ENCODE results near the gene PKD1L1.
"Not testable (repeated sequence)": the region's sequence is repeated elsewhere in the genome, so short reads cannot be mapped to it uniquely, and the experiment has no call there.

Gene PKD1L1

GRCh38 chr7:47778153-47778661 lies 170.1 kb downstream of the PKD1L1 start:
- DNase-seq (ENCODE audit: low read depth, low spot score) = no peak
- H3K27ac ChIP-seq = peak overlapping the region; percentile 40

DNA sequence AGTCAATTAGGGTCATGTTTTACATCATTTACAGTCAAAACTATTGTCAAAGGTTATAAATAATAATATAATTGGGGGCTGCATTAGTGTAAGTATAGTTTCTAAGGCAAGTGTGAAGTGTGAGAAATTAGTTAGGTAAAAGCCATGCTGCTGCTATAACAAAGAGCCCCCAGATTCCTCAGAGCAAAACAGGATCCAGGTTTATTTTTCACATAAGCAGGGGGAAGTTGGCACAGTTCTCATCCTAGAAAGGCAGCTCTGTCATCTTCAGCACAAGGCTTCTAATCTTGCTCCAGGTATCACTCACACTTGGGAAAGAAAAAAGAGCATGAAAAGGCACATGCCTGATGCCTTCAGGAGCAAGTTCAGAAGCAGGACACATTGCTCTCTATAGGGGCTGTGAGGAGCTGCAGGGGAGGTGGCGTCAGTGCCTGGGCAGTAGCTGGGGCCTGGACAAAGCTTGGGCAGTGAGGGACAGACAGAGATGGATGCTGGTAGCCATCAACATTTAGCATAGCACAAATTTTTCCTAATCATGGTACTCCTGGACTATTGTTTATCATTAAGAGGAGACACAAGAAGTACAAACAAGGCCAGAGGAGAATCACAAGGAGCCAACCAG lies 170.6 kb downstream of the PKD1L1 start:
- H3K27ac ChIP-seq = peak overlapping the region; percentile 40
- DNase-seq (ENCODE audit: low read depth, low spot score) = no peak

- no peak for DNase-seq (ENCODE audit: low read depth, low spot score)
- H3K27ac ChIP-seq = no peak overlapping the region
These were observed 171.9 kb downstream of the PKD1L1 start for GRCh38 chr7:47776335-47776734.

DNA sequence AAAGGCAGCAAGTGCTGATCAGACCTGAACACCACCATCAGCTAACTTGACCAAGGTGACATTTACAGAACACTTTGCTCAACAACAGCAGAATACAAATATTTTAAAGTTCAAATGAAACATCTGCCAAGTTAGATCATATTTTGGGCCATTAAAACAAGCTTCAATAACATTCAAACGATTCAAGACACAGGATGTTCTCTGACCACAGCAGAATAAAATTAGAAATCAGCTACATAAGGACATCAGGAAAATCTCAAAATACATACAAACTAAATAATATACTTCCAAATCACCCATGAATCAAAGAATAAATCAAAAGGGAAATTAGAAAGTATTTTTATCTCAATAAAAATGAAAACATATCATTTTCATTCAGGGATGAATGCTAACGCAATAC lies 173.0 kb downstream of the PKD1L1 start:
- DNase-seq (ENCODE audit: low read depth, low spot score) = no peak
- no peak overlapping the region for H3K27ac ChIP-seq

DNA sequence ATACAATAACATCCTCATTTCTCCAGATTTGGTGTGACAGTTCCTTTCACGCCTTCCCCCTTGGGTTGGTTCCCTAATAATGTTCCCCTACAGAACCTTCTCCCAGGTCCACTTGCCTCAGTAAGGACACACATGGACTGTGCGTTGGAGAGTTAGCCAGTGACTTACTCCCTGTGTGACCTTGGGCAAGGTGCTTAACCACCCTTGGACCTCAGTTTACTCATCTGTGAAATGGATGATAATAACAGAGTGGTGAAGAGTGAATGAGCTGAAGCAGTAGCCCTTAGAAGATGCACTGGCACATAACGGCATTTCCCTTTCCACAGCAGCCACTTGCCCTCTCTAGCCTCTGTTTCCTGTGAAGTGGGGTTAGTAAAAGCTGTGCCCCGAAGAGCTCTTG lies 175.8 kb downstream of the PKD1L1 start:
- DNase-seq (ENCODE audit: low read depth, low spot score) = no peak
- no peak overlapping the region for H3K27ac ChIP-seq

DNA sequence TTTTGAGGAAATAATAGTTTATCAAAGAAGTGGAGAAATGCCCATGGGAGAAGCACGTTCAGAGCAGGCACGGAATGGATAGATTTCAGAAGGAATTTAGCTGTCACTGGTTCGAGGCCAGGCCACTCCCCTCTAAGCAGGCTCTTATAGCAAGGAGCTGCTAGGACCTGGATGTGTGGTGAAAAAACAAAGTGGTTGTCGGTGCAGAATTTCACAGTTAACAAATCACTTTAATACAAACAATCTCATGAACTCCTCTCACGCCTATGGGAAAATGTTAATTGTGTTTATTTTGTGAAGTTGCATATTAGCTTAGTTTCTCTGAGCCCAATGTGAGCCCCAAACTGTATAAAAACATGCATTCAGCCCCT lies 176.3 kb downstream of the PKD1L1 start:
- no peak overlapping the region for H3K27ac ChIP-seq
- DNase-seq (ENCODE audit: low read depth, low spot score) = no peak

- DNase-seq (ENCODE audit: low read depth, low spot score) = no peak
- H3K27ac ChIP-seq = no peak overlapping the region
These were observed 176.8 kb downstream of the PKD1L1 start for GRCh38 chr7:47771336-47771989.

- DNase-seq (ENCODE audit: low read depth, low spot score) = no peak
- H3K27ac ChIP-seq = no peak overlapping the region
These were observed 182.1 kb downstream of the PKD1L1 start for GRCh38 chr7:47766126-47766525.

DNA sequence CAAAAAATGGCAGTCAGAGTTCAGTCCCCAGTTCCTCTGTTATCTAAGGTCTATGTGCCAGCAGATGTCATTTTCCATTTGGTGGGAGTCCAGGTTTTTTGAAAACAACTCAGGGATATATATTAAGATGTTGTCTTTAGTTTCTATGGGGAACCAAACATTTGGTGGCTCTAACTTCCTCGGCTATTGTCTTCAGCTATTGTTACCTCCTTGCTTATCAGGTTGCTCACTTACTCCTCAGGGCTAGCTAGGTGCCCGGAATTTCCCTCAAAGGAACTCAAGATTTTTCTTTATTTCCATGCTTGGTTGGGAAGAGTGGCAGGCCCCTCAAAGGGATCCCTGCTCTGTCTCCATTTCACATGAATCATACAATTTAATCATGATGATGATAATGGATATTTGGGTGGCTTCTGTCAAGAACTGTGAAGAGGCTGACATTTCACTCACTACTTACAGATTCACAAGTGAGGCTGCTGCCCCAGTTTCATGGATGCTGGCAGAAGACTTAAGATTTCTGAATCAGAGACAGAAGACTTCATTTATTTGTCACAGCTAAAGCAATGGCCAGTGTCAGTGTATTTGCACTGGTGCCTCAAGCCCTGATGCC lies 182.8 kb downstream of the PKD1L1 start:
- H3K27ac ChIP-seq = no peak overlapping the region
- DNase-seq (ENCODE audit: low read depth, low spot score) = no peak

DNA sequence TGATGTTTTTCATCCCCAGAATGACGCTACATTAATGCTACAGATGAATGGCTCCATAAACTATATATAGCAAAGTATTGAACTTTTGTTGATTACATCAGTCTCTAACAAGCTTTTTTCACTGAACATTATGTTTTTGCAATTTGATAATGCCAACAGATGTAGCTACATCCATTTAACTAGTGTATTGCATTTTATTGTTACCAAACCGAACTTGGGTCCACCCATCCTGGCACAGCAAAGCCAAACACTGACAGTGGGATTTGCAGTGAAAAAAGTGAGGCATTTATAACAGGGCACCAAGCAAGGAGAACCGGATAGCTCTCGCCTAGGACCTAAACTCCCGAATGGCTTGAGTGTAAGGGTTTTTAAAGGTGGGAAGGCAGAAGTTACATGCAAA lies 183.5 kb downstream of the PKD1L1 start:
- DNase-seq (ENCODE audit: low read depth, low spot score) = no peak
- no peak overlapping the region for H3K27ac ChIP-seq

GRCh38 chr7:47763063-47763974 lies 184.9 kb downstream of the PKD1L1 start:
- H3K27ac ChIP-seq = no peak overlapping the region
- DNase-seq (ENCODE audit: low read depth, low spot score) = no peak

DNA sequence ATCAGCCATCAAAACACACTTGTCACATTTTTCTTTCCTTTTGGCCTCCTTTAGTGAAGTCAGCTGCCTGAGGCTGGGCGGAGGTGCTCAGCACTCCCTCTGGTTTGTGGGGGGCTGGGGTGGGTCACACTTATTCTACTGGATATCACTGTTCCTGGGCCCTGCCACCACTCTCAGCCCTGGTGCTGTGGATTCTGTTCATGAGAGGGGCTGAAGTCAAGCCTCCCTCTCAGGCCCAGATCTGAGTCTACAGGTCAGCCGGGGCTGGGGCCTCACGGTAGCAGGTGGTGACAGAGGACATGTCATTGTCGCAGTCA lies 185.6 kb downstream of the PKD1L1 start:
- DNase-seq (ENCODE audit: low read depth, low spot score) = no peak
- H3K27ac ChIP-seq = no peak overlapping the region

- no peak overlapping the region for H3K27ac ChIP-seq
- no peak for DNase-seq (ENCODE audit: low read depth, low spot score)
These were observed 186.1 kb downstream of the PKD1L1 start for GRCh38 chr7:47762207-47762606.

DNA sequence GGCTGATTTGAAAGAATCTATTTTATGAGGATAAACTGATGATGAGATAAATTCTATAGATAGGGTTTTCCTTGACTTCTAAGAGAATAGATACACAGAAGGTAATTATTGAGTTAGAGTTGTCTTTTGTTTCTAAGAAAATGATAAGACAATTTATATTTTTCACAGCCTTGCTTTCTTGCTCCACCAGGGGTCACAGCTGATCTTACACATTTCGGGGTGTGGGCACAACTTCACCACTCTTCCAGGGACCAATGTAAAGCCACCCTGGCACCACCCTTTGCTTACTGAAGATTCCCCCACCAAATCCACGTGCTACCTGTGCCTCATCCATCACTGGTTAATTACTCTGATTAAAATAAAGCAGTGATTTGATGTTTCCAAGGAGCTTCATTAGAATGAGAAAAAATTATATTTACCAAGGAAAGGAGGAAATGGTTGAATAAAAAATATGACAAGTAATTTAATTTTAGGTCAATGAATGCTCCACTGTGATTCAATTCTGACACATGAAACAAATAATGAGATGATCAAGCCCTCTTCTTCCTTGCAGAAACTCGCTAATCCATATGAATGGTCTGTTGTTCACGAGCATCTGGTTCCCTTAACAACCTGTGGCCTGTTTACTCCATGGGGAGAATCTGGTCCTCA lies 189.1 kb downstream of the PKD1L1 start:
- no peak overlapping the region for H3K27ac ChIP-seq
- no peak for DNase-seq (ENCODE audit: low read depth, low spot score)

GRCh38 chr7:47758546-47758945 lies 189.7 kb downstream of the PKD1L1 start:
- H3K27ac ChIP-seq = peak overlapping the region; percentile 32
- no peak for DNase-seq (ENCODE audit: low read depth, low spot score)

- no peak for DNase-seq (ENCODE audit: low read depth, low spot score)
These were observed 190.3 kb downstream of the PKD1L1 start for GRCh38 chr7:47757921-47758411.

DNA sequence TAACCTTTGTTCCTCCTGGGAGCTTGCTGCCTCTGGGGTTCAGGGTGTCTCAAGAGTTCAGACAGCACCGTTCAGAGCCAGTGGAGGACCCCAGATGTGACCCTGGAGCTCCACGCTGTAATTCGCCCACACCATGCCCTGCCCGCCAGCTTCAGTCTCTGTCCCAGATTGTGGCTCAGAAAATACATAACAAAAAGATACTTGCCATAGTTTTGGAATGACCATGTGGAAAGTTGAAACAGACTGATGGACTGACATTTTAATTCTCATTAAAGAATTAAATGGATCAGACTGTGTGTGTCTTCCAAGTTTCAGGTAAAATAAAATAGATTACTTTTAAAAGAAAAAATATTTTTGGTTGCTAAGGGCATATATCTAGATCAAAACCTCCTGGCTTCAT lies 191.6 kb downstream of the PKD1L1 start:
- no peak overlapping the region for H3K27ac ChIP-seq
- DNase-seq (ENCODE audit: low read depth, low spot score) = no peak

More at GRCh38 chr7:47757921-47758411, 190.3 kb downstream of the PKD1L1 start:
- peak overlapping the region; percentile 32 for H3K27ac ChIP-seq

GRCh38 chr7:47755248-47755647 lies 193.0 kb downstream of the PKD1L1 start:
- no peak for DNase-seq (ENCODE audit: low read depth, low spot score)

GRCh38 chr7:47751724-47752123 lies 196.5 kb downstream of the PKD1L1 start:
- DNase-seq (ENCODE audit: low read depth, low spot score); H3K27ac ChIP-seq: not testable (repeated sequence)

More at GRCh38 chr7:47755248-47755647, 193.0 kb downstream of the PKD1L1 start:
- H3K27ac ChIP-seq = no peak overlapping the region

DNA sequence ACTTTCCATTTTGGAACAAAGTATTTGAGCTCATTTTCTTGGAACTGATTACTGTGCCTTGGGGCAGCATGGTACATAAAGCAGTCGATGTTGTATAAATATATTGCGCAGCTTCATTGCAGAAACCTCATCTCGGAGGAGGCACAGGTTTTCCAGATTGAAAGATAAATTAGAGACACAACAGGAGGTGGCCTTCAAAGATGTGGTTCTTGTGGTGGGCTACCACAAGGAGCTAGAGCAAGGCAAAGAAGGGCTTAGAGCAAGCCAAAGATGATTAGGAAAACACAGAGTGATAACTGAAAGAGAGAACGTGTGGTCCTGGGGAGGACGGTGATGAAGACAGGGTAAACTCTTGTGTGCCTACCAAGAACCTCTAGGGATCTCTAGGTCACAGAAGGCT lies 197.2 kb downstream of the PKD1L1 start:
- no peak overlapping the region for H3K27ac ChIP-seq
- DNase-seq (ENCODE audit: low read depth, low spot score) = no peak

Data from epithelial cell of prostate (primary cell).